GM12878 (cell line): ENCODE measurements around the gene TCEANC2. TPM values are rescaled to one million over a fixed set of nuclear protein-coding genes. Genes with fewer than 3 reads are reported as not detected.

ENCODE experiments used
- ATAC-seq: fragments of 200-7000 bp; cut with Tn5 transposase; 3 replicates; pipeline ENCODE4 v1.9.1; 2020; ENCODE audit warnings: mild to moderate bottlenecking, moderate library complexity
- BruUV-seq: library from RNA; stranded (reverse); fragments of 400-500 nt; replicated peaks from 2 replicates; lab custom pipeline; 2021; lab: Mats Ljungman, UMichigan
- CTCF ChIA-PET: fragments of 300-600 bp; sonication (Branson Sonifier 250); formaldehyde crosslinking; extraction: SDS; loops from one replicate; lab custom pipeline; 2021; ENCODE audit warnings: inconsistent platforms; lab: Yijun Ruan, JAX
- POLR2A ChIA-PET: fragments of 350-600 bp; formaldehyde crosslinking; extraction: SDS; loops from one replicate; lab custom pipeline; 2021; ENCODE audit warnings: inconsistent platforms; lab: Charles Lee
- RAD21 ChIA-PET: fragments of 300-600 bp; sonication (Branson Sonifier 250); formaldehyde crosslinking; loops from one replicate; lab custom pipeline; 2023; ENCODE audit warnings: antibody characterized with exemption; ENCODE audit not compliant: unreplicated experiment; lab: Charles Lee
- SMC1A ChIA-PET: fragments of 300-600 bp; sonication (Branson Sonifier 250); formaldehyde crosslinking; loops from one replicate; lab custom pipeline; 2023; ENCODE audit not compliant: unreplicated experiment, uncharacterized antibody; lab: Charles Lee
- DNase-seq: peaks from one replicate; pipeline ENCODE4 v3.0.0-alpha.2; 2011; ENCODE audit warnings: low read depth, low spot score
- FAIRE-seq: peaks from 3 replicates; lab custom pipeline; 2011; peaks lifted over from hg19 to GRCh38; lab: Jason Lieb, UNC
- H2AFZ ChIP-seq: 2 replicates; pipeline ENCODE4 v1.6.0; 2011; ENCODE audit warnings: low read depth, low read length, control low read depth; ENCODE audit not compliant: control insufficient read depth
- H3K27ac ChIP-seq: 2 replicates; pipeline ENCODE4 v1.5.1; 2011; ENCODE audit warnings: control low read depth; ENCODE audit not compliant: control insufficient read depth, insufficient read depth
- H3K27me3 ChIP-seq, 2 experiments: replicated peaks in 1 of 2; 2 replicates each; pipeline versions ENCODE4 v1.6.0 to v1.6.1; 2011; ENCODE audit warnings: low read length in 1 of 2; ENCODE audit not compliant: control insufficient read depth in 2 of 2, insufficient read depth in 2 of 2
- H3K36me3 ChIP-seq, 2 experiments: 2 replicates each; pipeline ENCODE4 v1.5.1; 2011; ENCODE audit warnings: low read length in 1 of 2; ENCODE audit not compliant: control insufficient read depth in 2 of 2, insufficient read depth in 2 of 2
- H3K4me1 ChIP-seq: 2 replicates; pipeline ENCODE4 v1.6.1; 2011; ENCODE audit warnings: mild to moderate bottlenecking, low read length, moderate library complexity, mixed read lengths; ENCODE audit not compliant: control insufficient read depth, insufficient read depth
- H3K4me2 ChIP-seq: 2 replicates; pipeline ENCODE4 v1.6.0; 2011; ENCODE audit warnings: control low read depth; ENCODE audit not compliant: control insufficient read depth, insufficient read depth
- H3K4me3 ChIP-seq: fragments of 200-600 bp; sonication (generic); 2 replicates; pipeline ENCODE4 v1.5.1; 2016
- H3K79me2 ChIP-seq: 2 replicates; pipeline ENCODE4 v1.6.0; 2011; ENCODE audit warnings: low read length; ENCODE audit not compliant: control insufficient read depth, insufficient read depth
- H3K9ac ChIP-seq: 2 replicates; pipeline ENCODE4 v1.8.0; 2011; ENCODE audit warnings: low read length, control low read depth, mixed read lengths; ENCODE audit not compliant: control insufficient read depth, insufficient read depth
- H3K9me3 ChIP-seq: replicated peaks from 3 replicates; pipeline ENCODE4 v1.5.1; 2011; ENCODE audit warnings: mild to moderate bottlenecking, low read length; ENCODE audit not compliant: control insufficient read depth, insufficient read depth
- H4K20me1 ChIP-seq: 2 replicates; pipeline ENCODE4 v1.6.0; 2011; ENCODE audit not compliant: control insufficient read depth, insufficient read depth
- CHD2 ChIP-seq: IDR thresholded peaks from 2 replicates; pipeline ENCODE4 v1.6.1; 2011; ENCODE audit warnings: low read depth, low read length, improper control_type of control experiment, borderline replicate concordance
- EP300 ChIP-seq, 2 experiments: fragments of 150-350 bp in 1 of 2; IDR thresholded peaks; 2 replicates each; pipeline ENCODE4 v1.6.1; 2011 to 2012; ENCODE audit warnings: low read depth in 2 of 2, low read length in 2 of 2, borderline replicate concordance in 1 of 2, improper control_type of control experiment in 1 of 2, inconsistent platforms in 1 of 2; ENCODE audit not compliant: control insufficient read depth in 1 of 2
- ETV6 ChIP-seq, 2 experiments: fragments of 450-650 bp in 1 of 2; IDR thresholded peaks in 1 of 2; conservative IDR thresholded peaks in 1 of 2; 2 replicates each; pipeline ENCODE4 v1.6.1; 2014; ENCODE audit warnings: antibody characterized with exemption in 1 of 2, borderline replicate concordance in 1 of 2, low read depth in 1 of 2, mild to moderate bottlenecking in 1 of 2, moderate library complexity in 1 of 2
- FOXK2 ChIP-seq: fragments of 450-650 bp; IDR thresholded peaks from 2 replicates; pipeline ENCODE4 v1.6.1; 2017; ENCODE audit warnings: mild to moderate bottlenecking, moderate library complexity
- HDGF ChIP-seq: fragments of 450-650 bp; IDR thresholded peaks from 2 replicates; pipeline ENCODE4 v1.6.1; 2016; ENCODE audit warnings: antibody characterized with exemption
- IKZF1 ChIP-seq: fragments of 450-650 bp; conservative IDR thresholded peaks from 2 replicates; pipeline ENCODE4 v1.6.1; 2017; ENCODE audit warnings: antibody characterized with exemption, mild to moderate bottlenecking
- KAT2A ChIP-seq: conservative IDR thresholded peaks from 2 replicates; pipeline ENCODE4 v1.6.1; 2011; ENCODE audit warnings: low read depth, low read length; ENCODE audit not compliant: control insufficient read depth
- LARP7 ChIP-seq: fragments of 450-650 bp; IDR thresholded peaks from 2 replicates; pipeline ENCODE4 v1.6.1; 2017; ENCODE audit warnings: mild to moderate bottlenecking
- MEF2B ChIP-seq: fragments of 450-650 bp; IDR thresholded peaks from 2 replicates; pipeline ENCODE4 v1.6.1; 2018; ENCODE audit warnings: mild to moderate bottlenecking, moderate library complexity; ENCODE audit not compliant: partially characterized antibody, poor library complexity, severe bottlenecking
- MTA3 ChIP-seq: IDR thresholded peaks from 2 replicates; pipeline ENCODE4 v1.6.1; 2012; ENCODE audit warnings: low read length, inconsistent platforms, borderline replicate concordance
- RB1 ChIP-seq: fragments of 450-650 bp; formaldehyde crosslinking; IDR thresholded peaks from 2 replicates; pipeline ENCODE4 v1.6.1; 2017; ENCODE audit warnings: mild to moderate bottlenecking, borderline replicate concordance
- RUNX3 ChIP-seq: IDR thresholded peaks from 2 replicates; pipeline ENCODE4 v1.6.1; 2012; ENCODE audit warnings: low read length, inconsistent platforms
- SMAD1 ChIP-seq: fragments of 450-650 bp; IDR thresholded peaks from 2 replicates; pipeline ENCODE4 v1.6.1; 2018; ENCODE audit warnings: mild to moderate bottlenecking, low read depth; ENCODE audit not compliant: partially characterized antibody
- TBL1XR1 ChIP-seq: IDR thresholded peaks from 2 replicates; pipeline ENCODE4 v1.6.1; 2012; ENCODE audit warnings: low read depth, low read length, improper control_type of control experiment
- ZNF207 ChIP-seq: fragments of 450-650 bp; IDR thresholded peaks from 2 replicates; pipeline ENCODE4 v1.6.1; 2014; ENCODE audit warnings: antibody characterized with exemption, mild to moderate bottlenecking, borderline replicate concordance
- WGBS: methylation state at CpG from one replicate; pipeline ENCODE4 v1.1.6; 2016; ENCODE audit warnings: low lambda C conversion rate; ENCODE audit not compliant: insufficient replicate concordance, insufficient coverage; ENCODE audit errors: missing lambda C conversion rate; 5-methylcytosine and 5-hydroxymethylcytosine counted together
- in situ Hi-C: fragments of 300-500 bp; cut with MboI; formaldehyde crosslinking; loops from 9 replicates; pipeline ENCODE4 v1.14.3; 2018; ENCODE audit warnings: mixed read lengths
- intact Hi-C: fragments of 100-400 bp; cut with micrococcal nuclease; formaldehyde crosslinking; loops from one replicate; pipeline ENCODE4 v1.14.2; 2022; ENCODE audit not compliant: unreplicated experiment
- polyA plus RNA-seq, 11 experiments: library from polyadenylated mRNA; depleted of rRNA in 4 of 11; unstranded in 6 of 11; stranded (reverse) in 5 of 11; fragments of >200 nt; fragmentation: Nextera tagmentation in 4 of 11; fragmentation: Illumina TruSeq in 1 of 11; extraction: Ambion mirVana in 4 of 11; extraction: Trizol in 1 of 11; gene quantifications; 1 replicate in 1 of 11; 2 replicates in 10 of 11; pipeline versions ENCODE4 v1.2.1 to v1.2.3, GENCODE V29; 2011 to 2016; ENCODE audit warnings: inconsistent platforms in 2 of 11, missing spikeins in 2 of 11, low read depth in 1 of 11
- total RNA-seq, 4 experiments: library from RNA; depleted of rRNA in 3 of 4; stranded (reverse); fragments of >200 nt in 3 of 4; fragmentation: Illumina TruSeq in 1 of 4; extraction: Trizol in 1 of 4; gene quantifications; 2 replicates each; pipeline versions ENCODE4 v1.2.1 to v1.2.3, GENCODE V29; 2013 to 2021
- TF ChIP-seq, protein P1 (sequence below), 3 experiments: IDR thresholded peaks in 2 of 3; conservative IDR thresholded peaks in 1 of 3; 2 replicates each; pipeline ENCODE4 v1.5.1; 2011; ENCODE audit warnings: low read depth in 3 of 3, low read length in 3 of 3, mild to moderate bottlenecking in 3 of 3, control low read depth in 2 of 3, moderate library complexity in 2 of 3, inconsistent platforms in 1 of 3, mixed read lengths in 1 of 3; ENCODE audit not compliant: control insufficient read depth in 2 of 3, insufficient read depth in 1 of 3; ENCODE audit errors: extremely low read depth in 1 of 3
- TF ChIP-seq, protein P2 (sequence below): fragments of 450-650 bp; IDR thresholded peaks from 2 replicates; pipeline ENCODE4 v1.6.1; 2017; ENCODE audit warnings: borderline replicate concordance

Gene TCEANC2
- total and polyA plus RNA-seq, 10 of the 15 experiments (the other 5 are each of a cell fraction or from before 2014, with no cell fraction given) = 4.4 to 13.2 (median 6.4) TPM

DNA sequence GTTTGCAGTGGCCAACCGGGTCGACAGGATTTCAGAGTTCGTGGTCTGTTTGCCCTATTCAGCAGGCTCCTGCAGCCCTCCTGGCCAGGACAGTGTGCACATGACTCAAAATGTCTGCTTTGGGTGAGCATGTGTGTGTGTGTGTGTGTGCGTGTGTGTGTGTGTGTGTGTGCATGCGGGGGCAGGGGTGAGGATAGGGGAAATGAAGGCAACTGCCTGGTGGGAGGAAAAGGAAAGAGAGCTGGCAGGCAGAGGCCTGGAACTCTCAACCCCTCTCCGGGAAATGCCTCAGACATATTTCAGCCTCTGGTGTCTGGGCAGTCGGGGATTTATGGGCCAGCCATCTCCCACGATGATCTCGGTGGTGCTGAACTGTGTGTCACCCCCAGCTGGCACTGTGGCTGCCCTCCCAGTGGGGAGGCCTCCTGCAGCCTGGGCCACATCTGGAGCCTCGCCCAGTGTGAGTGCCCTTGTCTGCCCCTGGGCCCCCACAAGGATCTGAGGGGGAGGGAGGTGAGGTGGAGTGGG, 84.2 kb downstream of the TCEANC2 start:
- FAIRE-seq (no peak), DNase-seq (no peak), ATAC-seq (no peak)
- no peak for TF ChIP-seq FOXK2
- TF ChIP-seq LARP7 = no peak
- TF ChIP-seq, protein P1, sequence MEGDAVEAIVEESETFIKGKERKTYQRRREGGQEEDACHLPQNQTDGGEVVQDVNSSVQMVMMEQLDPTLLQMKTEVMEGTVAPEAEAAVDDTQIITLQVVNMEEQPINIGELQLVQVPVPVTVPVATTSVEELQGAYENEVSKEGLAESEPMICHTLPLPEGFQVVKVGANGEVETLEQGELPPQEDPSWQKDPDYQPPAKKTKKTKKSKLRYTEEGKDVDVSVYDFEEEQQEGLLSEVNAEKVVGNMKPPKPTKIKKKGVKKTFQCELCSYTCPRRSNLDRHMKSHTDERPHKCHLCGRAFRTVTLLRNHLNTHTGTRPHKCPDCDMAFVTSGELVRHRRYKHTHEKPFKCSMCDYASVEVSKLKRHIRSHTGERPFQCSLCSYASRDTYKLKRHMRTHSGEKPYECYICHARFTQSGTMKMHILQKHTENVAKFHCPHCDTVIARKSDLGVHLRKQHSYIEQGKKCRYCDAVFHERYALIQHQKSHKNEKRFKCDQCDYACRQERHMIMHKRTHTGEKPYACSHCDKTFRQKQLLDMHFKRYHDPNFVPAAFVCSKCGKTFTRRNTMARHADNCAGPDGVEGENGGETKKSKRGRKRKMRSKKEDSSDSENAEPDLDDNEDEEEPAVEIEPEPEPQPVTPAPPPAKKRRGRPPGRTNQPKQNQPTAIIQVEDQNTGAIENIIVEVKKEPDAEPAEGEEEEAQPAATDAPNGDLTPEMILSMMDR (IDR thresholded peaks at IDR 0.05 in 2 of 3, conservative IDR thresholded peaks at IDR 0.05 in 1 of 3; ENCODE audit: control insufficient read depth in 2 of 3, extremely low read depth in 1 of 3, insufficient read depth in 1 of 3, low read depth in 3 of 3, low read length in 3 of 3) = no peak
- no peak for TF ChIP-seq ZNF207
- no peak for TF ChIP-seq EP300 (IDR thresholded peaks at IDR 0.05; ENCODE audit: borderline replicate concordance in 1 of 2, control insufficient read depth in 1 of 2, low read depth in 2 of 2, low read length in 2 of 2)
- TF ChIP-seq KAT2A = no peak
- TF ChIP-seq TBL1XR1 = no peak
- no peak for TF ChIP-seq MEF2B
- TF ChIP-seq HDGF = no peak
- no peak for TF ChIP-seq RB1
- no peak for TF ChIP-seq IKZF1
- no peak for TF ChIP-seq MTA3
- no peak for TF ChIP-seq SMAD1
- no peak for TF ChIP-seq CHD2
- TF ChIP-seq ETV6 (conservative IDR thresholded peaks at IDR 0.05 in 1 of 2, IDR thresholded peaks at IDR 0.05 in 1 of 2; ENCODE audit: borderline replicate concordance in 1 of 2, low read depth in 1 of 2) = no peak
- no peak for TF ChIP-seq RUNX3
- TF ChIP-seq, protein P2, sequence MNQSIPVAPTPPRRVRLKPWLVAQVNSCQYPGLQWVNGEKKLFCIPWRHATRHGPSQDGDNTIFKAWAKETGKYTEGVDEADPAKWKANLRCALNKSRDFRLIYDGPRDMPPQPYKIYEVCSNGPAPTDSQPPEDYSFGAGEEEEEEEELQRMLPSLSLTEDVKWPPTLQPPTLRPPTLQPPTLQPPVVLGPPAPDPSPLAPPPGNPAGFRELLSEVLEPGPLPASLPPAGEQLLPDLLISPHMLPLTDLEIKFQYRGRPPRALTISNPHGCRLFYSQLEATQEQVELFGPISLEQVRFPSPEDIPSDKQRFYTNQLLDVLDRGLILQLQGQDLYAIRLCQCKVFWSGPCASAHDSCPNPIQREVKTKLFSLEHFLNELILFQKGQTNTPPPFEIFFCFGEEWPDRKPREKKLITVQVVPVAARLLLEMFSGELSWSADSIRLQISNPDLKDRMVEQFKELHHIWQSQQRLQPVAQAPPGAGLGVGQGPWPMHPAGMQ = no peak
- H3K27me3 ChIP-seq = peaks cover 0 to 2% of the 10 kb centered on the region in 2 experiments; a peak in 1 of 4 replicates
- SMC1A ChIA-PET = interaction anchor here (1.5 kb wide), 1 partner anchor 9 kb away, joined by 4 read pairs; no protein-coding TSS in a partner anchor
- no peaks in the 10 kb centered on the region for H3K4me1 ChIP-seq
- H3K36me3 ChIP-seq = no peaks in the 10 kb centered on the region
- intact Hi-C loops (no loop called here), in situ Hi-C loops (no loop called here)
- RAD21 ChIA-PET = interaction anchor here (0.6 kb wide), 1 partner anchor 168 kb away, joined by 3 read pairs; no protein-coding TSS in a partner anchor
- no peak overlapping the region for H3K27ac ChIP-seq
- no peaks in the 10 kb centered on the region for H4K20me1 ChIP-seq
- H3K4me2 ChIP-seq = no peak overlapping the region
- no peak overlapping the region for H3K4me3 ChIP-seq
- CTCF ChIA-PET = interaction anchor here (1.0 kb wide), 1 partner anchor 44 kb away, joined by 3 read pairs; no protein-coding TSS in a partner anchor
- POLR2A ChIA-PET = interaction anchor here (0.6 kb wide), 1 partner anchor 654 kb away, joined by 3 read pairs; no protein-coding TSS in a partner anchor
- no peaks in the 10 kb centered on the region for H3K9me3 ChIP-seq
- no peaks in the 10 kb centered on the region for H3K79me2 ChIP-seq
- no peak overlapping the region for H2AFZ ChIP-seq
- 33% methylated on average over 10 of the region's 10 CpGs for WGBS
- no TSS peak for BruUV-seq
- no peak overlapping the region for H3K9ac ChIP-seq
